Measurements from ENCODE around the gene LRIT1. TPM values are rescaled to one million over a fixed set of nuclear protein-coding genes. Genes with fewer than 3 reads are reported as not detected.

Gene LRIT1
- total and polyA plus RNA-seq, 2 of the 8 experiments (the other 6 are each of a cell fraction or from before 2014, with no cell fraction given) = 0.03 TPM; not detected in 1

GRCh38 chr10:84257343-84258020 is 16.1 kb upstream of the LRIT1 start:
- Histone ChIP-seq H2AFZ (ENCODE audit: low read length) (no peak overlapping the region), H3K4me3 (ENCODE audit: extremely low read depth in 1 of 4, insufficient read depth in 2 of 4, low read depth in 3 of 4, low read length in 4 of 4) (no peak overlapping the region), H4K5ac (ENCODE audit: insufficient read length, low read depth, low read length) (no peak overlapping the region), H3K27ac (ENCODE audit: low read depth, low read length) (no peak overlapping the region), H3K4ac (replicated peaks; ENCODE audit: insufficient read length, low read depth, low read length) (no peak overlapping the region), H3K23me2 (ENCODE audit: low read depth, low read length) (no peaks in the 10 kb centered on the region), H2BK120ac (replicated peaks; ENCODE audit: low read depth, low read length) (no peak overlapping the region), H3K56ac (replicated peaks; ENCODE audit: insufficient read length, low read depth, low read length) (no peak overlapping the region), H3K79me2 (ENCODE audit: control insufficient read depth in 1 of 2, insufficient read depth in 2 of 2, low read length in 2 of 2) (no peaks in the 10 kb centered on the region), H3K9me3 (ENCODE audit: insufficient read depth in 2 of 2, low read depth in 1 of 2, low read length in 1 of 2) (peaks cover 0 to 4% of the 10 kb centered on the region in 2 experiments; a peak in 1 of 4 replicates), H2BK5ac (ENCODE audit: low read depth, low read length) (no peak overlapping the region), H3K23ac (ENCODE audit: insufficient read length) (no peak overlapping the region), H2BK15ac (ENCODE audit: low read length) (no peak overlapping the region), H3K18ac (ENCODE audit: extremely low read depth, low read length) (no peak overlapping the region), H3K79me1 (ENCODE audit: low read depth, low read length) (no peaks in the 10 kb centered on the region), H3K4me1 (replicated peaks in 1 of 4; ENCODE audit: control insufficient read depth in 3 of 4, insufficient read depth in 4 of 4, low read length in 3 of 4) (no peaks in the 10 kb centered on the region), H3K27me3 (replicated peaks in 1 of 4; ENCODE audit: control insufficient read depth in 3 of 4, extremely low read depth in 1 of 4, insufficient read depth in 3 of 4, low read length in 3 of 4) (peaks cover 0 to 8% (median 8%) of the 10 kb centered on the region in 4 experiments; a peak in 6 of 7 replicates), H2AK5ac (ENCODE audit: low read depth, low read length) (no peak overlapping the region), H3K9ac (replicated peaks in 1 of 4; ENCODE audit: extremely low read depth in 1 of 4, low read depth in 3 of 4, low read length in 3 of 4) (no peak overlapping the region), H4K8ac (ENCODE audit: extremely low read depth, insufficient read depth, low read length) (peak overlapping the region; percentile 22; the same call in 1 of the 2 replicates), H2BK12ac (ENCODE audit: low read depth, low read length) (no peak overlapping the region), H3K36me3 (ENCODE audit: control insufficient read depth in 2 of 4, insufficient read depth in 4 of 4, low read length in 3 of 4) (no peaks in the 10 kb centered on the region), H4K91ac (replicated peaks; ENCODE audit: insufficient read length, low read length) (no peak overlapping the region), H3K4me2 (ENCODE audit: insufficient read depth in 1 of 2, low read depth in 2 of 2, low read length in 2 of 2) (no peak overlapping the region), H3K14ac (ENCODE audit: insufficient read length) (no peak overlapping the region), H4K20me1 (replicated peaks in 1 of 2; ENCODE audit: control insufficient read depth in 1 of 2, insufficient read depth in 2 of 2, low read length in 2 of 2) (no peaks in the 10 kb centered on the region), H2BK20ac (ENCODE audit: low read length) (no peak overlapping the region)
- no peak for DNase-seq (ENCODE audit: low read depth in 1 of 2, low spot score in 2 of 2)
- 82% methylated on average over 15 of the region's 15 CpGs; no CpG with 5 or more reads in 1 of the 2 experiments for WGBS, 2 experiments (ENCODE audit: extremely low coverage in 1 of 2, insufficient coverage in 1 of 2, insufficient read length in 1 of 2, insufficient replicate concordance in 2 of 2, low coverage in 1 of 2, low lambda C conversion rate in 2 of 2, missing lambda C conversion rate in 1 of 2)
- no peak for FAIRE-seq
- ChIA-PET CTCF (ENCODE audit: partially characterized antibody) (interaction anchor here (0.6 to 15.5 kb wide), 37 partner anchors 9 to 800 kb away, joined by 3 to 558 read pairs (median 4); partner anchors contain the start of genes LRIT1, LRIT2 and RGR), POLR2A (ENCODE audit: partially characterized antibody) (interaction anchor here (1.2 kb wide), 1 partner anchor 10 kb away, joined by 3 read pairs; no protein-coding TSS in a partner anchor)
- TF ChIP-seq PHF8 (conservative IDR thresholded peaks at IDR 0.05; ENCODE audit: low read depth, low read length) (no peak), RNF2 (IDR thresholded peaks at IDR 0.05; ENCODE audit: borderline replicate concordance, low read depth, low read length, missing control alignments, poor library complexity, severe bottlenecking) (no peak), MAX (IDR thresholded peaks at IDR 0.05) (no peak), CBX5 (IDR thresholded peaks at IDR 0.05; ENCODE audit: low read depth, low read length) (no peak), KDM4A (IDR thresholded peaks at IDR 0.05; ENCODE audit: low read depth, low read length, severe bottlenecking) (no peak), RXRA (IDR thresholded peaks at IDR 0.05; ENCODE audit: insufficient read depth, low read depth, low read length) (no peak), E2F6 (IDR thresholded peaks at IDR 0.05) (no peak)
